Measurements from ENCODE around the gene CD68. TPM values are rescaled to one million over a fixed set of nuclear protein-coding genes. Genes with fewer than 3 reads are reported as not detected.
A peak's percentile ranks its signal among the peaks of the same experiment; 100 is the strongest.

Gene CD68
- polyA plus RNA-seq, 1 donor from 2014 or later: 26.9 TPM

- no peak overlapping the region for H3K27ac Mint-ChIP-seq
Observed at GRCh38 chr17:7569571-7569970, 9.9 kb upstream of the CD68 start.

GRCh38 chr17:7570351-7570750 is 9.1 kb upstream of the CD68 start:
- Mint-ChIP-seq H3K4me3 (peak overlapping the region in 2 of 4 donors; percentile 18 to 84), H3K27ac (peak overlapping the region in 1 of 3 donors; percentile 96), H3K9me3 (no peaks in the 10 kb centered on the region), H3K27me3 (no peaks in the 10 kb centered on the region), H3K36me3 (peaks cover 6% of the 10 kb centered on the region), H3K4me1 (peaks cover 15 to 24% (median 20%) of the 10 kb centered on the region in 3 donors)

More at GRCh38 chr17:7569571-7569970, 9.9 kb upstream of the CD68 start:
- Mint-ChIP-seq H3K4me3 (peak overlapping the region in 1 of 4 donors; percentile 0), H3K27me3 (no peaks in the 10 kb centered on the region), H3K36me3 (peaks cover 6% of the 10 kb centered on the region), H3K9me3 (no peaks in the 10 kb centered on the region), H3K4me1 (peaks cover 11 to 18% (median 17%) of the 10 kb centered on the region in 3 donors)

GRCh38 chr17:7572338-7572587 is 7.2 kb upstream of the CD68 start:
- Mint-ChIP-seq H3K4me3 (peak overlapping the region; percentile 93 to 100 (median 98)), H3K9me3 (no peaks in the 10 kb centered on the region), H3K27me3 (no peaks in the 10 kb centered on the region), H3K27ac (peak overlapping the region; percentile 96 to 100 (median 99)), H3K4me1 (peaks cover 20 to 29% (median 25%) of the 10 kb centered on the region in 3 donors), H3K36me3 (peaks cover 8% of the 10 kb centered on the region)

- Mint-ChIP-seq H3K9me3 (no peaks in the 10 kb centered on the region), H3K27ac (peak overlapping the region; percentile 96 to 100 (median 99)), H3K4me1 (peaks cover 22 to 31% (median 28%) of the 10 kb centered on the region in 3 donors), H3K36me3 (peaks cover 5% of the 10 kb centered on the region), H3K27me3 (no peaks in the 10 kb centered on the region), H3K4me3 (peak overlapping the region; percentile 93 to 100 (median 98))
Observed at GRCh38 chr17:7572588-7573323, 6.7 kb upstream of the CD68 start.

DNA sequence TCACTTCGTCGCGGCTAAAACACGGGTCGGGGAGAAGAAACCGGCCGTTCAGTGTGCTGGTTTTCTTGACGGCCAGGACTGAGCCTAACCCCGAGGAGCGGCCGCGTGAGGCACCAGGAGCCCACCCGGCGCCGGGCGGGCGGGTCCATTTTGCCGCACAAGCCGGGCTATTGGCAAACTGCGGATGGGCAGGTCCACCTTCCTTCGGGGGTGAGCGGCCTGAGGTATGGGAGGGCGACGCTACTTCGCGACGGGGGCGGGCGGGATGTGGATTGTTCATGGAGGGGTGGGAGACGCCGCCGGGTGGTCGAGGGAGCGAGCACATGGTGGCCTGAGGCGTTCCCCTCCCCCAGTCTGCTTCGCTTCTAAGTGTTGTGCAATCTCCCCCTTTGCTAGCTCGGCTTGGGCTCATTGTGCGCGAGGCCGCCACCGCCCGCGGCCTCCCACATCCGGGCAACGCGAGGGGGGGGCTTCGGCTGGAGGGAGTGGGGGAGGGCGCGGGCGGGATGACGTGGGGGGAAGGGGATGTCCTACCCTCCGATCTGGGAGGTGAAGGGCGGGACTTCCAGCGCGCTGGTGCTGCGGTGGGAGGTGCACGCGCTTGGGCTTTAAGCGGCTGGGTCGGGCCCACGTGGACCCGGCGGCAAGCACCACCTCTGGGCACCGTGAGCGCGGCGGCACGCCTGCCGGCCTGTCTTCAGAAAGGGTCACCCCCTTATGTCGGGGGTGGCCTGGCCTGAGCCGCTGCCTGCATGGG is 5.9 kb upstream of the CD68 start:
- Mint-ChIP-seq H3K36me3 (peaks cover 7% of the 10 kb centered on the region), H3K4me3 (peak overlapping the region; percentile 93 to 100 (median 98)), H3K27me3 (no peaks in the 10 kb centered on the region), H3K27ac (peak overlapping the region; percentile 93 to 99 (median 96)), H3K9me3 (no peaks in the 10 kb centered on the region), H3K4me1 (peaks cover 25 to 34% (median 33%) of the 10 kb centered on the region in 3 donors)

DNA sequence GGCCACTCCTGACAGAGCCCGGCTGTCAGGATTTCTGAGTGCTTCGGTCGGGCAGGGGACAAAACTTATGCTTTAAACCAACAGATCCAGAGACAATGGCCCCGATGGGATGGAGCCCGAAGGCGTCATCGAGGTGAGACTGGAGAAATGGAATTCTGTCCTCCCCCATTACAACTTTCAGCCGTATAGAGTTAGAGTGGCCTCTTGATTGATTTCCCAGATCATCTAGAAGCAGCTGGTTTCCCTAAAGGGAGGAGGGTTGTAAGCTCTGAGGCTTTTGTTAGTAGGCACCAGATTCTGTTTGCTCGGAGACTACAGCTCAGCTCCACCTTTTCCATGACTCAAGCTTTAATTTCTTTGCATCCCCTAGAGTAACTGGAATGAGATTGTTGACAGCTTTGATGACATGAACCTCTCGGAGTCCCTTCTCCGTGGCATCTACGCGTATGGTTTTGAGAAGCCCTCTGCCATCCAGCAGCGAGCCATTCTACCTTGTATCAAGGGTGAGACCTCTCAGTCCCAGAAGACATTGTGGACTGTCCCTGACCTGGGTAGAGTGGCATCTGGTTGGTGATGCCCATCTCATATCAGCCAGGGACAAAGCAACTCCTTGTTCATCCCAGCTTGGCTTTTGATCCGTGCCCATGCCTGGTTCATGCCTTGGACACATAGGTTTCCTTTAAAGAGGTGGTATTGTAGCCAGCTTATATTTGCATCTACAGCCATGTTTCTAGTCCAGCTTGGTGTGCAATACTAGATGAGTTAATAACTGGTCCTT is 5.1 kb upstream of the CD68 start:
- peak overlapping the region; percentile 93 to 99 (median 96) for H3K27ac Mint-ChIP-seq
- H3K9me3 Mint-ChIP-seq: no peaks in the 10 kb centered on the region
- peaks cover 7% of the 10 kb centered on the region for H3K36me3 Mint-ChIP-seq
- peaks cover 31 to 40% (median 37%) of the 10 kb centered on the region in 3 donors for H3K4me1 Mint-ChIP-seq
- no peaks in the 10 kb centered on the region for H3K27me3 Mint-ChIP-seq
- peak overlapping the region; percentile 93 to 100 (median 98) for H3K4me3 Mint-ChIP-seq

DNA sequence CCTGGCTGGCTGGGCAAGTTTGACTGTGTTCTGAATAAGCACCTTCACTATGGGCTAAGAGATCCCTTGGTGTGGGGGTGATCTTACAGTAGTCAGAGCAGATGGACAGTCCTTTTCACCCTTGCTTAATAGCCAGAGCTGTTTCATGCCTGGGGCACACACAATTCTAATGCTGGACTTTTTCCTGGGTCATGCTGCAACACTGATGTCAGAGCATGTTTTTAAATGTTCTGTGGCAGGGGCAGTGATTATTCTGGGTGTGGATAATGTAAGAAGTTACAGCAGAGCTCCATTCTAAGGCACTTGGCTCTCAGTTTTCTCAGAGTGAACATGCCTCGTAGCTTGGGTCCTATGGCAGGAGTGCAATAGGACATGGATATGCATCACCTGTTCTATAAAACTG is 4.0 kb upstream of the CD68 start:
- Mint-ChIP-seq H3K27me3 (no peaks in the 10 kb centered on the region), H3K9me3 (no peaks in the 10 kb centered on the region), H3K36me3 (peaks cover 7% of the 10 kb centered on the region)

GRCh38 chr17:7575959-7576358 is 3.5 kb upstream of the CD68 start:
- H3K4me1 Mint-ChIP-seq: peaks cover 34 to 50% (median 47%) of the 10 kb centered on the region in 3 donors
- peaks cover 7% of the 10 kb centered on the region for H3K36me3 Mint-ChIP-seq
- H3K9me3 Mint-ChIP-seq: no peaks in the 10 kb centered on the region
- no peaks in the 10 kb centered on the region for H3K27me3 Mint-ChIP-seq
- peak overlapping the region in 2 of 4 donors; percentile 52 to 93 for H3K4me3 Mint-ChIP-seq
- H3K27ac Mint-ChIP-seq: peak overlapping the region; percentile 63 to 96 (median 87)

More for the DNA sequence above, 4.0 kb upstream of the CD68 start:
- Mint-ChIP-seq H3K4me1 (peaks cover 34 to 46% (median 45%) of the 10 kb centered on the region in 3 donors), H3K4me3 (peak overlapping the region in 3 of 4 donors; percentile 47 to 93 (median 65)), H3K27ac (peak overlapping the region; percentile 63 to 96 (median 87))

DNA sequence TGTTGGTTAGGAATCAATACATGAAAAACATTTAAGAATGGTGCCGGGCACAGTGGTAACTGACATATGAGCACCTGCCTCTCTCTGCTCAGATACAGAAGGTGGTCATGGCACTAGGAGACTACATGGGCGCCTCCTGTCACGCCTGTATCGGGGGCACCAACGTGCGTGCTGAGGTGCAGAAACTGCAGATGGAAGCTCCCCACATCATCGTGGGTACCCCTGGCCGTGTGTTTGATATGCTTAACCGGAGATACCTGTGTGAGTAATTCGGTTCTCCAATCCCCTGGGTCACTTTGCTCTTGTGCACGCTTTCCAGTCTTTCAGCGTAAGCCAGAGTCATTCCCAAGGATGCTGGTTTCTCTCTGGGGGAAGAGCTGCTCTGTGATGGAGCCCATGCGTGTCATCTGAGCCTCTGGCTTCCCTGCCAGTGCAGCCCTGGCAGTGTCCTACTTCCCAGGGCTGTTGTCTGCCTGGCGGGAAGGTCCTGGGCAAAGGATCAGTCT is 3.0 kb upstream of the CD68 start:
- peaks cover 7% of the 10 kb centered on the region for H3K36me3 Mint-ChIP-seq
- H3K4me1 Mint-ChIP-seq: peaks cover 34 to 52% (median 50%) of the 10 kb centered on the region in 3 donors
- no peaks in the 10 kb centered on the region for H3K27me3 Mint-ChIP-seq
- H3K27ac Mint-ChIP-seq: peak overlapping the region; percentile 78 to 96 (median 87)
- no peaks in the 10 kb centered on the region for H3K9me3 Mint-ChIP-seq
- peak overlapping the region in 3 of 4 donors; percentile 32 to 93 (median 52) for H3K4me3 Mint-ChIP-seq

- no peaks in the 10 kb centered on the region for H3K9me3 Mint-ChIP-seq
- peak overlapping the region in 3 of 4 donors; percentile 48 to 93 (median 51) for H3K4me3 Mint-ChIP-seq
- no peaks in the 10 kb centered on the region for H3K27me3 Mint-ChIP-seq
- peaks cover 27 to 54% (median 49%) of the 10 kb centered on the region in 3 donors for H3K4me1 Mint-ChIP-seq
- peaks cover 7% of the 10 kb centered on the region for H3K36me3 Mint-ChIP-seq
- H3K27ac Mint-ChIP-seq: peak overlapping the region; percentile 67 to 96 (median 84)
Observed at GRCh38 chr17:7577327-7578199, 1.9 kb upstream of the CD68 start.

DNA sequence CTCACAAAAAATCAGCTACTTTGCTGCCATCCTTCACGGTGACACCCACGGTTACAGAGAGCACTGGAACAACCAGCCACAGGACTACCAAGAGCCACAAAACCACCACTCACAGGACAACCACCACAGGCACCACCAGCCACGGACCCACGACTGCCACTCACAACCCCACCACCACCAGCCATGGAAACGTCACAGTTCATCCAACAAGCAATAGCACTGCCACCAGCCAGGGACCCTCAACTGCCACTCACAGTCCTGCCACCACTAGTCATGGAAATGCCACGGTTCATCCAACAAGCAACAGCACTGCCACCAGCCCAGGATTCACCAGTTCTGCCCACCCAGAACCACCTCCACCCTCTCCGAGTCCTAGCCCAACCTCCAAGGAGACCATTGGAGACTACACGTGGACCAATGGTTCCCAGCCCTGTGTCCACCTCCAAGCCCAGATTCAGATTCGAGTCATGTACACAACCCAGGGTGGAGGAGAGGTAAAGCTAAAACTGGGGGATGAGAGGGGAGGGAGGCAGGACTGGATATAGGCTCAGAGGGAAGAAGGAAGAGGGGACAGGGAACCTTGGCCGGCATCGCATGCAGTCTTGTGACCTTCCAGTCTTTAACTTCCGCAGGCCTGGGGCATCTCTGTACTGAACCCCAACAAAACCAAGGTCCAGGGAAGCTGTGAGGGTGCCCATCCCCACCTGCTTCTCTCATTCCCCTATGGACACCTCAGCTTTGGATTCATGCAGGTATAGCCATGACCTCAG is 581 bp downstream of the CD68 start:
- H3K4me3 Mint-ChIP-seq: peak overlapping the region; percentile 73 to 93 (median 90)
- no peaks in the 10 kb centered on the region for H3K27me3 Mint-ChIP-seq
- no peaks in the 10 kb centered on the region for H3K9me3 Mint-ChIP-seq
- peaks cover 27 to 48% (median 47%) of the 10 kb centered on the region in 3 donors for H3K4me1 Mint-ChIP-seq
- peak overlapping the region; percentile 91 to 98 (median 96) for H3K27ac Mint-ChIP-seq
- peaks cover 5% of the 10 kb centered on the region for H3K36me3 Mint-ChIP-seq

GRCh38 chr17:7580604-7581575 is 1.5 kb downstream of the CD68 start:
- Mint-ChIP-seq H3K9me3 (no peaks in the 10 kb centered on the region), H3K27me3 (no peaks in the 10 kb centered on the region), H3K4me3 (peak overlapping the region in 3 of 4 donors; percentile 12 to 93 (median 90)), H3K4me1 (peaks cover 27 to 51% (median 44%) of the 10 kb centered on the region in 3 donors), H3K27ac (peak overlapping the region; percentile 46 to 96 (median 70)), H3K36me3 (peaks cover 5% of the 10 kb centered on the region)
